GM19193 (cell line): Measurements from ENCODE around the gene CPM.

Source experiments
- POLR2A ChIP-seq: IDR thresholded peaks from 4 replicates; pipeline ENCODE4 v1.6.1; 2011; ENCODE audit not compliant: insufficient read depth, insufficient read length; ENCODE audit errors: extremely low read depth

The CPM gene

DNA sequence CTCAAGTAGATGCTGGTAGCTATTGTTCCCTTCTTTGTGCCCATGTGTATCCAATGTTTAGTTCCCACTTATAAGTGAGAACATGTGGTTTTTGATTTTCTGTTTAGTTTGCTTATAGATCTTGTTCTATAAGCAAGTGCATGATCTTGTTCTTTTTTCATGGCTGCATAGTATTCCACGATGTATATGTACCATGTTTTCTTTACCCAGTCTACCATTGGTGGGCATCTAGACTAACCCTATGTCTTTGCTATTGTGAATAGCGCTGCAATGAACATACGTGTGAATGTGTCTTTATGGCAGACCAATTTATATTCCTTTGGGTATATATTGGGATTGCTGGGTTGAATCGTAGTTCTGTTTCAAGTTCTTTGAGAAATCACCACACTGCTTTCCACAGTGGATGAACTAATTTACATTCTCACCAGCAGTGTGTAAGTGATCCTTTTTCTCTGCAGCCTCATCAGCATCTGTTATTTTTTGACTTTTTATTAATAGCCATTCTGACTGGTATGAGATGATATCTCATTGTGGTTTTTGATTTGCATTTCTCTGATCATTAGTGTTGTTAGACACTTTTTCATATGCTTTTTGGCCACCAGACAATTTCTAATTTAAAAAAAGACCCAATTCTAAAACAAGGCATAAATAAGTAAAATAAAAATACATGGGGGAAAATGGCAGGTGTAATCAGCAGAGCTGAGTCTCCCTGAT, 50.6 kb downstream of the CPM start:
- no peak for TF ChIP-seq POLR2A

DNA sequence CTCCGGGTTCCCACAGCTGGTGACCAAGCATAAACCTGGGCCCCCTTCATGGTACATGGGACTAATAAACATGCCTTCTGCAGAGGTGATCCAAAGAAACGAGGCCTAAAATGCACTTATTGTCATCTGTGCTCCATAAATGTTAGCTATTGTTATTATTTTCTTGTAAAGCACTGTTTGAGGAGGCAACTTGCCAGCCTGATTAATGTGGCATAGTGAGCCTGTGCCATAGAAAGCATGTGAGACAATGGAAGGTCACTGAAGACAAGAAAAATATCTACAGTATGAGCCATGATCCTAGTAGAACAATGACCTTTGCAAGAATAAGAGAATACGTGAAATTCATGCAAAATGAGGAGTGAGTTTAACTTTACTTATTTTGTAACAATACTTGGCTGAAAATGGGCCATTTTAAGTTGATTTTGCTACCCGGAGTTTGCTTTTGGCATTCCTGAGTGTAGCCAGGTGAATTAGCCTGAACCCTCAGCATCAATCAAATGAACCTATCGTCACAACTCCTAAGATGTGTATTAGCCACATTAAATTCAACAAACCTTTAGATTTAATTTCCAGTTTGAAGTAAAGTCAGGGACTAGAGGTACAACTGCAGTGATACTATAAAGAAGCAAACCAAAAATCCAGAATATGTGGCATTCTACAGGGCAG, 52.2 kb downstream of the CPM start:
- no peak for TF ChIP-seq POLR2A

DNA sequence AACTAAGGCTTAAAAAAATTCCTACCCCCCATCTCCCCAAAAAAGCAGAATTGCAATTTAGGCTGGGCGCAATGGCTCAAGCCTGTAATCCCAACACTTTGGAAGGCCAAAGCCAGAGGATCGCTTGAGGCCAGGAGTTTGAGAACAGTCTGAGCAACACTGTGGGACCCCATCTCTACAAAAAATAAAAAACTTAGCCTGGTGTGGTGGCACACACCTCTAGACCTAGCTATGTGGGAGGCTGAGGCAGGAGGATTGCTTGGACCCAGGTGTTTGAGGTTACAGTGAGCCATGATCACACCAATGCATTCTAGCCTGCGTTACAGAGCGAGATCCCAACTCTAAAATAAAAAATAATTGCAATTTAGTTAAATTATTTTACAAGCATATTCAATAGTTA, 54.1 kb downstream of the CPM start:
- TF ChIP-seq POLR2A: no peak

DNA sequence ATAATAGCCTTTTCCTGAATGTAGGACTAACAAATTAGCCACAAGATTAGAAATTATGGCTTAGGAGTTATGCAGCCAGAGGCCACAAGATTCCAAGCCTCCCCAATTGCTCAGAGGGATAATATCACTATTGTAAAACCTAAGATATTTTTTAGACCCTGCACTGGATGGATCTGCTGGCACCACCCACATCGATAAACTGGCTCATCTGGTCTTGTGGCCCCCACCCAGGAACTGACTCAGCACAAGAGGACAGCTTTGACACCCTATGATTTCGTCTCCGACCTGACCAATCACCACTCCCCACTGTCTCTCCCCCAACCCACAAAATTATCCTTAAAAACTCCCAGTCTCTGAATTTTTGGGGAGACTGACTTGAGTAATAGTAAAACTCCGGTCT, 54.7 kb downstream of the CPM start:
- TF ChIP-seq POLR2A: no peak

DNA sequence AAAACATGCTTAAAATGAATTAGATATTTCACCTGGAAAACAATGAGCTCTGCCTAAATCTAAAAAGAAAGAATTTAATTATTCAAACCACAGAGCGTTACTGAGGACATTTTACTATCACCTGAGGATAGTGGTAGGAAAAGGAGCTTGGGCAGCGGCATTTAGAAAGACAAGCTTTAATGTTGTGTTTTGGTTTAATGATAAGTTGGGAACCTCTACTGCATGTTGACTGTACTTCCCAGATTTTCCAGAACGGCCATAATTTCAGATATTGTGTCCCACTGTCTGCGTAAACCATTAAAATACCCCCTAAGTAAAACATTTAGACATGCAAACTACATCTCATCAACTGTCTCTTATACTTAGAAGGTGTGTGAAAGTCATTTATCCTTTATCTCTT, 55.4 kb downstream of the CPM start:
- TF ChIP-seq POLR2A: no peak

DNA sequence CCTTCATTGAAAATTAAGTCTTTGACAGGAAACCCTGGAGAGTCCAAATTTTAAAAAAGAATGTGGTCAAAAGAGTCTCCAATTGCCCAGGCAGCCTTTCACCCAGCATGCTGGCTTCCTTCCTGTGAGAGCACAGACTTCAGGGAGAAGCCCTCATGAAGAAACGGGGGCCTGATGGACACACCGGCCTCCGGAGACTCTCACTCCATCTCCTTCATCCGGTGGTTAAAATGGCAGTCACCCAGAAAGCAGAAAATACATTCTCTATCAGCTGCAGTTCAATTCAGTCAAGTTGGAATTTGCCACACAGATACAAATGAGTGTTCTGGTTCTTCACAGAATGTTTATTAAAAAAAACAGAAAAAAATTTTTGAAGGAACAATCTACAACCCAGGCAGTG, 56.5 kb downstream of the CPM start:
- TF ChIP-seq POLR2A: no peak

DNA sequence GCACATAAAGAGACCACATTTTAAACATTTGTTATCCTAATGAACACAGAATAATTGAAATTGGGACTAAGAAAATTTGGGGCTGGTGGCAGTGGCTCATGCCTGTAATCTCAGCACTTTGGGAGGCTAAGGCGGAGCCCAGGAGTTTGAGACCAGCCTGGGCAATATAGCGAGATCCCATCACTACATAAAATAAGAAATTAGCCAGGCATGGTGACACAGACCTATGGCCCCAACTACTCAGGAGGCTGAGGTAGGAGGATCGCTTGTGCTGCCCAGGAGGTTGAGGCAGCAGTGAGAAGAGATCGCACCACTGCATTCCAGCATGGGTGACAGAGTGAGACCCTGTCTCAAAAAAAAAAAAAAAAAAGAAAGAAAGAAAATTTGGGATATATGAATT, 59.7 kb downstream of the CPM start:
- TF ChIP-seq POLR2A: no peak

DNA sequence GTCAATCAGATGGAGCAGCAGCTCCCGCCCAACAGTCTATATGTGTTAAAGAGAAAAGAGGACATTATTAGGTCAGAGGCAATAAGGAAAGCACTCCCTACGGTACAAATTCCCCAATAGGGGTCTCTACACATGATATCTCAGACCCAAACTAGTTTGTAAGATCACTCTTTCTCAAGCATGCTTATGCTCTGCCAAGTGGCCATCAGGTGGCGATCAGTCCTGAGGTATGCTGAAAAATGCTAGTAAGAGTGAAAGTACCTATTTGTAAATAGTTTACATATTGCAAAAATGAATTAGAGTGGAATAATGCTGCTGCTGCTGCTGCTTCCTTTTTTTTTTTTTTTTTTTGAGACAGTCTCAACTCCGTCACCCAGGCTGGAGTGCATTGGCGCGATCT, 61.0 kb downstream of the CPM start:
- no peak for TF ChIP-seq POLR2A

DNA sequence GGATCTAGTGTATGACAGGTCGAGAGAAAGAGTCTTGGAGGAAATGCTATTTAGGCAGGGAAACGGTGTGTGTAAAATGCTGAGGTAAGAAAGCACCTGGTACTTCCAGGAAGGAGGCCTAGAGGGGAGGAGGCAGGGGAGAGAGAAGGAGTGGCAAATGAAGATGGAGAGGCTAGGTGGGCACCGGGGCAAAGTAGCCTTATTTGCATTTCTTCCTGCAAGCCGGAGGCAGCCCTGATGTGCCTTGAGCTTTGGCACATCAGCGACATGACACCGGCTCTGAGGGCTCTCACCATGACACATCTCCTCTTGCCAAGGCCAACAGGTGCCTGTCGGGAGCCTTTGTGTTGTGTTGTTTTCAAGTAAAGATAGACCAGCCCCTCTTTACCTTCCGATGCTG, 61.6 kb downstream of the CPM start:
- no peak for TF ChIP-seq POLR2A

DNA sequence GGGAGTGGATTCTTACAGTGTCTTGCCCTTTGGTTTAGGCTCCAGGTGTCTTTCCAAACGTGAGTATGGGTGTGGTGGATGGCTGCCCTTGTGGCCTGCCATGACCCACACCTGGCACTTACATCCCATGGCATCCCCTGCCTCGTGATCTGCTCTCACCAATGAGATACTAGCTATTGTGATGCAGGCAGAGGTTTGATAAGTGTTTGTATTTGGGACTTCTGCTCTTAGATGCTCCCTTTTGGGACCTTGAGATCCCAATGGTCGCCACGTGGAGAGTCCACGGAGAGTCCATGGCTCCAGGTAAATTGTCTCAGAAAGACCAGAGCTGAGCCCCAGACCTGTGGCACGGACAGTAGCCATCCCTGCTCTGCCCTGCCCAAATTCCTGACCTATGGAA, 62.5 kb downstream of the CPM start:
- no peak for TF ChIP-seq POLR2A

DNA sequence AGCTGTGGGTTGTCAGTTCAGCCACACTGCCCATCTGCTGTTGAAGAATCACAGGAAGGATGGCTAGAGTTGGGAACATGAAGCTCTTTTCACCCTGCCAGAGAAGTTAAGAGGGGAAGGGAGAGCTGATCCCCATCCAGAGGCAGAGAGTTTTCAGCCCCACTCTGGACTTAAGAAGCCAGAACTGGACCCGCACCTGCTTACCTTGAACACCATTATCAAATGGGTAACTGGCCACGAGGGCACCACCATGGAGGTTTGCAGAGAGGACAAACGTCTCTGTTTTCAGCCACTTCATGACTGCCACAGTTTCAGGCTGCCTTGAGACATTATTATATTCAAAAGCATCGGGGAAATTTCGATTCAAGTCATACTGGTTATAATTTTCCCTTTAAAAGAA, 63.0 kb downstream of the CPM start:
- no peak for TF ChIP-seq POLR2A

DNA sequence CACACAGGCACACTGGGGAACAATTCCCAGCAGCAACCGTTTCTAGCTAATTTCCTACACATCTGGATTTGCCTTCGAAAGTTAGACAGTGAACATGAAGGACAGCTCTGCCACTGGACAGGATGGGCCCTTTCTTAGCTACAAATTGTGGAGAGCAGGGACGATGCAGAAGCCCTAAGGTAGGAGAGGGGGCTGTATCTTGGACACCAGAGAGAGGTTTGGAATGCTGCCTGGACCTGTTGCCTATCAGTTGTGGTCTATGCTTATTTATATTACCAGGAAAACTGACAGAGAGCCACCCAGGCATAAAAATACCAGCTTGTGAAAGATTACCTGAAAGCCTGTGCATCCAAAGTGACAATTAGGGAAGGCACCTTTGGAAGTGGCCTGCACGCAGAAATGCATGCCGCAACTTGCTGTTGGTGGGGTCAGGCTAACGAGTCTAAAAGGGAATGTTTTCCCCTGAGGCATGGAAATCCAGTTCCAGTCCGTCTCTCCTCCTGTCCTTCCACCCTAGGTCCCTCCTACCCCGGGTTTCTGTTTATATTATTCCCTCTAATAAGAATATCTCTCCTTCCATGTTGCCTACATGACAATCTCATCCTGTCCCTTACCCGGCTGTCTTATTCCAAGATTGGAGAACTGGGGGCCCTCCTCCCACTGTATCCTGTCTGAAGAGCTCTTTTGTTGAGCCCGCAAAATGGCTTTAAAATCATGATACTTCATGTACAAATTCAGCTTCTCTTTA, 64.8 kb downstream of the CPM start:
- no peak for TF ChIP-seq POLR2A

DNA sequence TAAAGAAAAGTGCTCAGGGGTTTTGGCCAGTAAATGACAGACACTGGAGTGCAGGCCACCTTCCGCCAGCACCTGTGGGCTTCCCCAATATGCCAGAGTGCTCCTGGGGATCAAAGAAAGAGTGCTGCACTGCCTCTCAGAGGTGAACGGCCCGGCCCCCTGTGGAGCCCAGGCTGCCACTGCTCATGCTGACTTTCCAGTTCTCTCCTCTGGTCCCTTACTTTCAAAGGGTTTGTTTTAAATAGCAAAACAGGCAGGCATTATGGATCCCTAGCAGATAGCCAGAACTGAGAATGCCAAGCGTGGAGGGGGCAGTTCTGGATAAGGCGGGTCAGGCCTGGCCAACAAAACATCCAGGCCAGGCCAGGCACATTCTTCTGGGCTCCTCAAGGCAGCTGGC, 65.4 kb downstream of the CPM start:
- no peak for TF ChIP-seq POLR2A

DNA sequence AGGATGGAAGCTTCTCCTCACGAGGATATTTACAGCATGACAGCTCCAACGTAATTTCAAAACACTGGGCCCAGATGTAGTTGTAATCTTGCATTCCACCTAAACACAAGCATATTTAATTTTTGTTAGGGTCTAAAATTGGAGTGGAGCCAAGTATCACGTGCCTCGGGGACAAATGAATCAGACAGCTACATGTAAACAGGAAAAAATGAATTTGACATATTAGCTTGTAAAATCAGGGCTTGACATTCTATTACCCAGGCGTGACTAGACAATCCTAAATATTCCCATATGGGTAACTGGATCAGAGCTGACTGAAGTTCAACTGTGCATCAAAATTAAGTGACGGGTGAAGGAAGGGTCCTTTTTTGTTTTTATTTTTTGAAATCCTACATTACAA, 66.0 kb downstream of the CPM start:
- TF ChIP-seq POLR2A: no peak

DNA sequence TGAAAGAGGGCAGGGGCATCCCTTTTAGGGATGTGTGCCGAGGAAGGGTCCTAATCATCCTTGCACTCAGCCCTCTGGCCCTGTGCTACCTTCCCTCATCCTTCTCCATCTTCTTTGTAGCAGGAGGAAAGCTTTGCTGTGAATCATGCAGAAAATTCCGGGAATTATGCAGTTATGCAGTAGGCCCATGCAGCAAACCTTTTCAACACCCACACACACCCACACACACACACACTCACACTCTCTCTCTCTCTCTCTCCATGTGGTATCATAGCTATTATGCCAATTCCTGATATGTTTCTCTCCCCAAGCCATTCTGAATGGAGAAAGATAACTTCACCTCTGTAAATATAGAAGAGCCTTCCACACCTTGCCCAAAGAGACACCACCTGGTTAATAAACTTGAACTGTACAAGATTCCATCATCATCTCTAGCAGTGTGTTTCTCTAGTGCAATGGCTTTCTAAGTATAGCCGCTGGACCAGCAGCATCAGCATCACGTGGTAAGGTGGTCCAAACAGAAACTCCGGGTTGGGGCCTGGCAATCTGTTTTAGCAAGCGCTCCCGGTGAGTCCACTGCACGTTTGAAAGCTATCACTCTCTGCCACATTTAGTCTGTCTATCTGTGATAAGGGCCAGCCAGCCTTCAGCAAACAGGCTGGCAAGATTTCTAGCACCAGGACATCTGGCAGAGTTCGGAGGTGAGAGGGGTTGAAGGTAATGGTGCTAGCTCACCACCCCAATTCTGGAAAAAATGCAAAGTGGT, 67.4 kb downstream of the CPM start:
- no peak for TF ChIP-seq POLR2A
